Chondrocyte (in vitro differentiated cells): ENCODE measurements around the gene SCN4A. TPM values are rescaled to one million over a fixed set of nuclear protein-coding genes. Genes with fewer than 3 reads are reported as not detected.

Source experiments
- DNase-seq: peaks from one replicate; pipeline ENCODE4 v3.0.0; 2021; ENCODE audit warnings: mixed read lengths, low spot score
- H3K27ac Mint-ChIP-seq: one replicate; pipeline ENCODE4 v1.8.0; 2021; ENCODE audit warnings: mild to moderate bottlenecking, moderate library complexity, mixed read lengths; ENCODE audit not compliant: unreplicated experiment
- H3K27me3 Mint-ChIP-seq: 2 replicates; pipeline ENCODE4 v1.8.0; 2021; ENCODE audit warnings: low read depth, mixed read lengths
- H3K36me3 Mint-ChIP-seq: 2 replicates; pipeline ENCODE4 v1.8.0; 2021; ENCODE audit warnings: low read depth, mixed read lengths
- H3K4me1 Mint-ChIP-seq: 2 replicates; pipeline ENCODE4 v1.8.0; 2021; ENCODE audit warnings: low read depth, mild to moderate bottlenecking, mixed read lengths
- H3K4me3 Mint-ChIP-seq: one replicate; pipeline ENCODE4 v1.8.0; 2021; ENCODE audit warnings: mild to moderate bottlenecking, moderate library complexity, mixed read lengths; ENCODE audit not compliant: unreplicated experiment
- H3K9me3 Mint-ChIP-seq: 2 replicates; pipeline ENCODE4 v1.8.0; 2021; ENCODE audit warnings: low read depth, mixed read lengths
- total RNA-seq: library from RNA; stranded (reverse); gene quantifications from 3 replicates; pipeline ENCODE4 v1.2.1, GENCODE V29; 2021
- TF ChIP-seq, protein P1 (sequence below): fragments of 200-600 bp; sonication (generic); IDR thresholded peaks from 2 replicates; pipeline ENCODE4 v1.5.0; 2021; ENCODE audit warnings: antibody characterized with exemption, mild to moderate bottlenecking, moderate library complexity

SCN4A gene
- total RNA-seq, 1 donor from 2014 or later, result not detected

DNA sequence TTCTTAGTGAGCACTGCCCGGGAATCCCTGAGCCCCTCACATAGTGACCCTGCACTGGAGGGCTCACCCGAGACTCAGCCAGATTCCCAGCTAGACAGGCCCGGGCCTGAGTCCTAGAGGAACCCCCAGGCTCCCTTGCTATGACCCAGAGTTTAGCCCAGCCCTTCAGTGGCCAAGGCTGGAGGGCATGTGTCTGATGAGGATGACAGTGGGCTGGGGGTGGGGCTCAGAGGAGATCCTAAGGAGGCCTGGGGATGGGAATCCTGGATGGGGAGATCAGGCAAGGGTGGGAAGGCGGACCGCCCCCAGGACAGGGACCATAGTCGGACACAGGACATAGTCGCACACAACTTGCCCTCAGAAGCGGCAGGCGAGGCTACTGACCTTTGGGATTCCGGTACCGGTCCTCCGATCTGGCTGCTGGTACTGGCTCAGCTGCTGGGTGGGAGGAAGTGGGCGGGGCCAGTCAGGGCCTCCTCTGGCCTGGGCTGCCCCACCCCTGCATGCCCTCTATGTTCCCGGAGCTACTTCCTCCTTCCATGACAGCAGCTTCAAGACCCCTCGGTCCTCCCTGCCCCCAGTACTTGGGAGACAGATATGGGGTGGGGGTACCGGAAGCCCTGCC, 41.7 kb downstream of the SCN4A start:
- TF ChIP-seq, protein P1, sequence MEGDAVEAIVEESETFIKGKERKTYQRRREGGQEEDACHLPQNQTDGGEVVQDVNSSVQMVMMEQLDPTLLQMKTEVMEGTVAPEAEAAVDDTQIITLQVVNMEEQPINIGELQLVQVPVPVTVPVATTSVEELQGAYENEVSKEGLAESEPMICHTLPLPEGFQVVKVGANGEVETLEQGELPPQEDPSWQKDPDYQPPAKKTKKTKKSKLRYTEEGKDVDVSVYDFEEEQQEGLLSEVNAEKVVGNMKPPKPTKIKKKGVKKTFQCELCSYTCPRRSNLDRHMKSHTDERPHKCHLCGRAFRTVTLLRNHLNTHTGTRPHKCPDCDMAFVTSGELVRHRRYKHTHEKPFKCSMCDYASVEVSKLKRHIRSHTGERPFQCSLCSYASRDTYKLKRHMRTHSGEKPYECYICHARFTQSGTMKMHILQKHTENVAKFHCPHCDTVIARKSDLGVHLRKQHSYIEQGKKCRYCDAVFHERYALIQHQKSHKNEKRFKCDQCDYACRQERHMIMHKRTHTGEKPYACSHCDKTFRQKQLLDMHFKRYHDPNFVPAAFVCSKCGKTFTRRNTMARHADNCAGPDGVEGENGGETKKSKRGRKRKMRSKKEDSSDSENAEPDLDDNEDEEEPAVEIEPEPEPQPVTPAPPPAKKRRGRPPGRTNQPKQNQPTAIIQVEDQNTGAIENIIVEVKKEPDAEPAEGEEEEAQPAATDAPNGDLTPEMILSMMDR, result no peak
- Mint-ChIP-seq H3K9me3 (no peaks in the 10 kb centered on the region), H3K27ac (no peak overlapping the region), H3K4me1 (no peaks in the 10 kb centered on the region), H3K36me3 (no peaks in the 10 kb centered on the region), H3K27me3 (peaks cover 10% of the 10 kb centered on the region), H3K4me3 (no peak overlapping the region)
- no peak for DNase-seq

DNA sequence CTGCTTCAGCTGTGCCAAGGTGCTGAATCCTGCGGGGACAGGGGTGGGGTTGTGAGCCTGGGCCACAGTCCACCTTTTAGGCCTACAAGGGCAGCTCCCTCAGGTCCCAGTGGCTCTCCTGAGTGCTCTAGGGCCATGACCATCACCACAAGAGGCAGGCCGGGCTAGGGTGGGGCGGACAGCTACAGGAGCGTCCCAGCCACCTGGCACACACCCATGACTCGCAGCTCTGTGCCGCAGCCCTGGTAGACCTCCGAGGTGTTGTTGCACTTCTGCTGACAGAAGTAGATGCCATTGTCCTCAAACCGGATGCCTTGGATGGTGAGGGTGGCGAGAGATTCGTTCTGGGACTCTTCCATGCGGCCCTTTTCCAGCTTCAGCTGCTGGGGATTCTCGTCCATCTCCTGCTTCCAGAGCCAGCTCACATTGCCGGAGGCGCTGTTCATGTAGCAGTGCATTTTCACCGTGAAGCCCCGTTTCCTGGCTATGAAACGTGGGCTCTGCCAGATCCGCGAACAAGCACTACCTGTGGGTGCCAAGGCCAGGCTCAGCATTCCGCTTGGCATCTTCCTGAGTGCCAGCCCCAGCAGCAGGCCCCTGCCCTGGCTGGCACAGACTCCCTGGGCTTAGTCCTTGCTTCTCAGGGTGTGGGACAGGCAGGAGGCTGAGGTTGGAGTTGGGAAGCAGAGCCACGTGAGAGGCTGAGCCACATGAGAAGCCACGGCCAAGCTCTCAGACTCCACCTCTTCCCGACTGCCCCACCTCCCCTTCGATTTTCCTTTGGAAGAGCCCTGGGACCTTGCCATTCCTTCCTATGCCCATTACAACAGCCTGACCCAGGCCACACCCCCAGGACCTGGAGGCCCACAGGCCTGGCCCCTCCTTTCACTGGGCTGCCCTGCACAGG, 42.6 kb downstream of the SCN4A start:
- DNase-seq, result no peak

DNA sequence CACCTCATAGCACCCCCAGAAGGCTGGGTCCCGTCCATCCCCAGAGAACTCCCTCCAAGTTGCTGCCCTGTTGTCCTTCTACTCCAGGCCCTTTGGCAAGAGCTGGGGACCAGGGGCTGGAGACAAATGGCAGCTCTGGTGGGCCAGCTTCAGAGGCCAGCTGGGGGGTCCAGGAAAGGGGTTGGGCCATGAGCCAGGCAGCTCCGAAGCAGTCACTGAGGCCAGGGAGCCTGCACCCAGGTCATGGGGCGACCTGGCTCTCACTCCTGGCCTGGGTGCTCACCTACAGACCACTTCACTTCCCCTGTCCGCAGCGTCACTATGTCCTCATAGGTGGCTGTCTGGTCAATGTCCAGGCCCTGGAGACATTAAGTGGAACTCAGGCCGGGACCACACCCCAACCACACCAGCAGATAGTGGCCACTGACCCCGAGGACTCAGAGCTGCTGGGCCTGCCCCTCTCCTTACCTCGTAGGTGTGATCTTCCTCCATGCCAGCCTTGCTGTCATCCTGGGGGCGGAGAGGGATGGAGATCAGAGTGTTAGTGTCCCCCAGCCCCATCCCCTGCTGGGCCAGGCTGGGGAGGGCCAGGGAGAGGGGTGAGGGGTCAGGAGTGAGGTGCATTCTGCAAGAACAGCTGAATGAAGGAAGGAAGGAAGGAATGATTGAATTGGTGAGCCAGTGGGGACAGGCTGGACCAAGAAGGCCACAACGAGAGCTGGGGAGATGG, 43.6 kb downstream of the SCN4A start:
- TF ChIP-seq, protein P1, result no peak
- Mint-ChIP-seq H3K27me3 (no peaks in the 10 kb centered on the region), H3K9me3 (no peaks in the 10 kb centered on the region), H3K4me1 (no peaks in the 10 kb centered on the region), H3K4me3 (no peak overlapping the region), H3K27ac (no peak overlapping the region), H3K36me3 (no peaks in the 10 kb centered on the region)
- DNase-seq, result no peak

More for the DNA sequence above, 42.6 kb downstream of the SCN4A start:
- Mint-ChIP-seq H3K4me1 (no peaks in the 10 kb centered on the region), H3K36me3 (no peaks in the 10 kb centered on the region), H3K27me3 (peaks cover 4% of the 10 kb centered on the region), H3K9me3 (no peaks in the 10 kb centered on the region), H3K4me3 (no peak overlapping the region), H3K27ac (no peak overlapping the region)
- TF ChIP-seq, protein P1, result no peak

DNA sequence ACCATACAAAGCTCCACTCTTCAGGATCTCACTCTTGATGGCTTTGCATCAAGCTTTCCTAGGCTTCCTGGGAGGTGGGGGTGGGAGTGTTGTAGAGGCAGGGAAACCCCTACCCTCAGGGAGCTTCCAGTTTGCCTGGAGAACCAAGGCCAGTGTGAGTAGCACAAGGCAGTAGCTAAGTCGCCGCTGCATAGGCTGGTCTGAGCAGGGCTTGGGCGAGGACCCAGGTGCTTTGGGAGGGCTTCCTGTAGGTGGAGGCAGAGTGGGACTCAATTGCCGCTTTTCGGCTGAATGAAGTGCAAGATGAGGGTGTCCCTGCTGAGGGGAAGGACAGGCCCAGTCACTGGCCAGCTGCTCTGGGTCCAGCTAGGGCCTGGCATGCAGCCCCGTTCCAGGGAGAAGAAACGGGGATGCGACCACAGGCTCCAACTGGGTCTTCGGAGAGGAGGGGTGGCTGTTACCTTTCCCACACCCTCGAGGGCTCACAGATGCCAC, 44.5 kb downstream of the SCN4A start:
- TF ChIP-seq, protein P1, result no peak
- no peaks in the 10 kb centered on the region for H3K27me3 Mint-ChIP-seq
- DNase-seq, result no peak
- no peaks in the 10 kb centered on the region for H3K4me1 Mint-ChIP-seq
- no peak overlapping the region for H3K4me3 Mint-ChIP-seq
- no peaks in the 10 kb centered on the region for H3K9me3 Mint-ChIP-seq
- no peaks in the 10 kb centered on the region for H3K36me3 Mint-ChIP-seq
- no peak overlapping the region for H3K27ac Mint-ChIP-seq
